GM18498 (cell line): ENCODE results near the gene LENG8.
"Not testable (repeated sequence)": the region's sequence is repeated elsewhere in the genome, so short reads cannot be mapped to it uniquely, and the experiment has no call there.

Experiments
- ATAC-seq: cut with Tn5 transposase; IDR thresholded peaks from one replicate; pipeline ENCODE4 v1.9.1; 2021; ENCODE audit warnings: mild to moderate bottlenecking, moderate library complexity; ENCODE audit not compliant: unreplicated experiment

Gene LENG8

GRCh38 chr19:54478677-54479266, 29.8 kb downstream of the LENG8 start:
- no peak for ATAC-seq

- no peak for ATAC-seq
Measured at GRCh38 chr19:54480051-54480450, 31.1 kb downstream of the LENG8 start.

GRCh38 chr19:54481326-54481930, 32.4 kb downstream of the LENG8 start:
- no peak for ATAC-seq

GRCh38 chr19:54482889-54483288, 33.9 kb downstream of the LENG8 start:
- ATAC-seq: no peak

GRCh38 chr19:54484451-54484850, 35.5 kb downstream of the LENG8 start:
- no peak for ATAC-seq

- no peak for ATAC-seq
Measured at GRCh38 chr19:54485851-54486250, 36.9 kb downstream of the LENG8 start.

- ATAC-seq: no peak
Measured at GRCh38 chr19:54489341-54489740, 40.3 kb downstream of the LENG8 start.

GRCh38 chr19:54489766-54490165, 40.8 kb downstream of the LENG8 start:
- no peak for ATAC-seq

- ATAC-seq: no peak
Measured at GRCh38 chr19:54492568-54492967, 43.6 kb downstream of the LENG8 start.

- not testable (repeated sequence) for ATAC-seq
Measured at GRCh38 chr19:54493056-54493455, 44.1 kb downstream of the LENG8 start.

GRCh38 chr19:54493967-54494585, 45.1 kb downstream of the LENG8 start:
- ATAC-seq: no peak

GRCh38 chr19:54495284-54495683, 46.3 kb downstream of the LENG8 start:
- not testable (repeated sequence) for ATAC-seq

GRCh38 chr19:54497747-54498450, 48.9 kb downstream of the LENG8 start:
- not testable (repeated sequence) for ATAC-seq

GRCh38 chr19:54498451-54498772, 49.4 kb downstream of the LENG8 start:
- not testable (repeated sequence) for ATAC-seq

GRCh38 chr19:54502518-54503048, 53.6 kb downstream of the LENG8 start, which contains the start of gene LAIR2:
LAIR2 (plus strand) TSS chr19:54502831; CDS start chr19:54502919, 88 bp downstream.
- ATAC-seq: no peak

- not testable (repeated sequence) for ATAC-seq
Measured at GRCh38 chr19:54505542-54505941, 56.5 kb downstream of the LENG8 start.

GRCh38 chr19:54506079-54506478, 57.1 kb downstream of the LENG8 start:
- ATAC-seq: no peak

GRCh38 chr19:54507038-54507717, 58.2 kb downstream of the LENG8 start:
- ATAC-seq: not testable (repeated sequence)

- ATAC-seq: no peak
Measured at GRCh38 chr19:54507824-54508223, 58.8 kb downstream of the LENG8 start.

GRCh38 chr19:54508487-54508886, 59.5 kb downstream of the LENG8 start:
- not testable (repeated sequence) for ATAC-seq
